Lower leg skin (tissue), 4 donors: ENCODE data around the gene MUC20. TPM values are rescaled to one million over a fixed set of nuclear protein-coding genes. Genes with fewer than 3 reads are reported as not detected.

Source experiments
- DNase-seq, 2 donors: peaks; one replicate each; pipeline ENCODE4 v3.0.0-alpha.2; 2019; ENCODE audit warnings: low spot score in 2 of 2
- H3K4me3 ChIP-seq: fragments of 200-600 bp; sonication (generic); 2 replicates; pipeline ENCODE4 v1.5.1; 2017; ENCODE audit warnings: mild to moderate bottlenecking, low read depth; ENCODE audit not compliant: poor library complexity, severe bottlenecking
- CTCF ChIP-seq, 3 donors: fragments of 450-650 bp; IDR thresholded peaks; one replicate each; pipeline ENCODE4 v1.5.1; 2016; ENCODE audit warnings: antibody characterized with exemption in 3 of 3, mild to moderate bottlenecking in 3 of 3, moderate library complexity in 2 of 3
- POLR2A ChIP-seq, 2 donors: fragments of 450-650 bp; IDR thresholded peaks; one replicate each; pipeline ENCODE4 v1.6.1; 2016 to 2017; ENCODE audit warnings: antibody characterized with exemption in 2 of 2, mild to moderate bottlenecking in 1 of 2, moderate library complexity in 1 of 2
- WGBS, 2 donors: methylation state at CpG; one replicate each; pipeline ENCODE4 v1.1.5; 2018; 5-methylcytosine and 5-hydroxymethylcytosine counted together
- intact Hi-C: fragments of 100-400 bp; cut with DNase I; formaldehyde crosslinking; loops from one replicate; pipeline ENCODE4 v1.15.0; 2023; ENCODE audit warnings: low total_unique reads
- total RNA-seq, 4 donors: library from RNA; depleted of rRNA; stranded (reverse); fragments of >200 nt; gene quantifications; one replicate each; pipeline ENCODE4 v1.1.0, GENCODE V29; 2016

MUC20 gene
- total RNA-seq, 4 donors from 2014 or later, result 1.0 to 15.1 (median 5.5) TPM

DNA sequence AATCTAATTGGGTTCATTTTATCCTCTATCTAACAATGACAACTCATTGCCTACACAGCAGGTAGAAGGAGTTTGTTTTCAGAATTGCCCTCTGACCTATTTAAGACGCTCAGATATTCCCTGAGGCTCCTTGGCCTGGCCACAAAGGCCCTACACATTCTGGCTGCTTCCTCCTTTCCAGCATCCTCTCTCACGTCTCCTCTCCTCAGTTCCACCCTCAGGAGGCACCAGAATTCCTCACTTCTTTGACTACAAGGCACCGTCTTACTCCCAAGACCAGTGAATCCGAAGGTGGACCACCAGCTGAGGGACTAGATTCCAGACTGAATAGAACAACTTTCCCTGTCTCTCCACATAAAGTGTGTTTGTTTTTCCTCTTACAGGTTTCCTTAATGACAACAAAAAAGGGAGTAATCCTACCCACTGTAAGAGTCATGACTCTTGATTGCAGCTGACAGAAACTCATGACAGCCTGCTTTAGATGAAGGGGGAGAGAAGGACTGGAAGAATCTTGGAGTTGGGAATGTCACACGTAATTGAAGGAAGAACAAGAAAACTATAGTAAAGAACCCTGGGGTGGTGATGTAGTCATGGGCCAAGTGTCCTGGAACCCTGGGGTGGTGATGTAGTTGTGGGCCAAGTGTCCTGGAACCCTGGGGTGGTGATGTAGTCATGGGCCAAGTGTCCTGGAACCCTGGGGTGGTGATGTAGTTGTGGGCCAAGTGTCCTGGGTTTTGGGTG, 22.0 kb upstream of the MUC20 start:
- intact Hi-C loops, result no loop called here

DNA sequence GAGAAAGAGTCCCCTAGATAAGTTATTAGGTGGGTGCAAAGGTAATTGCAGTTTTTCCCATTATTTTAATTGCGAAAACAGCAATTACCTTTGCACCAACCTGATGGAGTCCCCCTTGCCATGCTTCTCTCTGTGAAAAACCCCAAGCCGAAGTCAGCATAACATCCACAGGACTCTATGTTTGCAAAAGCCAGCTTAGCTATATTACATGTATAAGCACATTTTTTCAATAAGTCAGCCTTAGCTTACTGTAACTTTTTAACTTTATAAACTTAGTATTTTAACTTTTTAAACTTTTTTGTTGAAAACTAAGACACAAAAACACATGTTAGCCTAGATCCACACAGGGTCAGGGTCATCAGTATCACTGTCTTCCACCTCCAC, 21.4 kb upstream of the MUC20 start:
- no peak overlapping the region for H3K4me3 ChIP-seq
- DNase-seq, result no peak
- TF ChIP-seq CTCF (IDR thresholded peaks at IDR 0.05) (no peak), POLR2A (IDR thresholded peaks at IDR 0.05) (no peak)
- whole genome bisulfite sequencing, 2 donors, result 88 to 89% methylated on average over 2 of the region's 2 CpGs
- intact Hi-C loops, result no loop called here

More for the DNA sequence above, 22.0 kb upstream of the MUC20 start:
- no peak for TF ChIP-seq POLR2A (IDR thresholded peaks at IDR 0.05)
- no peak for TF ChIP-seq CTCF (IDR thresholded peaks at IDR 0.05)
- WGBS, 2 donors, result 58 to 59% methylated on average over 5 of the region's 5 CpGs
- DNase-seq, result no peak
- no peak overlapping the region for H3K4me3 ChIP-seq

GRCh38 chr3:195699860-195700259, 20.9 kb upstream of the MUC20 start:
- 79 to 81% methylated on average over 6 of the region's 6 CpGs for WGBS, 2 donors
- H3K4me3 ChIP-seq, result no peak overlapping the region
- intact Hi-C loops, result no loop called here
- TF ChIP-seq CTCF (IDR thresholded peaks at IDR 0.05), result no peak
- no peak for TF ChIP-seq POLR2A (IDR thresholded peaks at IDR 0.05)
- DNase-seq, result no peak

- H3K4me3 ChIP-seq, result no peak overlapping the region
- no peak for DNase-seq
- intact Hi-C loops, result no loop called here
- TF ChIP-seq POLR2A (IDR thresholded peaks at IDR 0.05), result no peak
- no peak for TF ChIP-seq CTCF (IDR thresholded peaks at IDR 0.05)
- 87 to 94% methylated on average over 5 of the region's 5 CpGs for WGBS, 2 donors
These were observed 20.5 kb upstream of the MUC20 start for GRCh38 chr3:195700319-195700718.

DNA sequence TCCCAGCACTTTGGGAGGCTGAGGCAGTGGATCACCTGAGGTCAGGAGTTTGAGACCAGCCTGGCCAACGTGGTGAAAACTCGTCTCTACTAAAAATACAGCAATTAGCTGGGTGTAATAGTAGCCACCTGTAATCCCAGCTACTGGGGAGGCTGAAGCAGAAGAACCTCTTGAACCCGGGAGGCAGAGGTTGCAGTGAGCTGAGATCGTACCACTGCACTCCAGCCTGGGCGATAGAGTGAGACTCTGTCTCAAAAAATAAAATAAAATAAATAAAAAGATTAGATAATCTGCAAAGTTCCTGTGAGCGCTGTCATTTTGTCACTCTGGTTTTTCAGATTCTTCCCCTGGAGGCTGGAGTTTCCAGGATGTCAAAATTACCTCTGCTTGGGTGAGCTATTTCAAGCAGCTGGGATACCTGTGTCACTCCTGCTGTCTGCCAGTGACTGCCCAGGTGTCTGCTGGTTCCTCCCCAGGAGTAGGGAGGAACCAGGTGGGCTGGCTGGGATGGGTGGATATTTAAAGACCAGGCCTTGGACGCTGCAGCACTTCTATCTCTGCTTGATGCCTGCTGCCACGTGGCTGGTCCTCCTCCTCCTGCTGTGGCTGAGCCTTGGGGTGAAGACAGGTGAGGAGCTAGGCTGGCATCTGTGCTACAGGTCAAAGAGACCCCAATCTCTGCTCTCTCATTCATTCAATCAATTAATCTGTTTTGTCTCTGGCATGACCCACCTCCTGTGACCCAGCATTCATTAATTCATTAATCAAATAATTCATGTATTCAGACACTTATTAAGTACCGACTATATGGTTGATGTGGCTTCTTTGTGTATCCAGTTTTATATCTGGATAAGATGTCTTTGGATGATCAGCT, 19.5 kb upstream of the MUC20 start:
- no peak for DNase-seq
- TF ChIP-seq POLR2A (IDR thresholded peaks at IDR 0.05) (no peak), CTCF (IDR thresholded peaks at IDR 0.05) (no peak)
- 80 to 82% methylated on average over 9 of the region's 9 CpGs for WGBS, 2 donors
- intact Hi-C loops, result no loop called here
- no peak overlapping the region for H3K4me3 ChIP-seq
